ENCODE measurements around the gene NOTCH1.

GRCh38 chr9:136520053-136520540 lies 25.8 kb downstream of the NOTCH1 start:
- TF ChIP-seq MYBL2 (CRISPR knock-in tag; IDR thresholded peaks at IDR 0.05) (no peak), HMGA2 (CRISPR knock-in tag; IDR thresholded peaks at IDR 0.05) (no peak), RELA (CRISPR knock-in tag; IDR thresholded peaks at IDR 0.05; ENCODE audit: borderline replicate concordance) (no peak), GRHL2 (CRISPR knock-in tag; IDR thresholded peaks at IDR 0.05; ENCODE audit: insufficient replicate concordance, severe bottlenecking) (no peak), NFE2L1 (CRISPR knock-in tag; IDR thresholded peaks at IDR 0.05) (no peak)
- TF ChIP-seq, protein P1, sequence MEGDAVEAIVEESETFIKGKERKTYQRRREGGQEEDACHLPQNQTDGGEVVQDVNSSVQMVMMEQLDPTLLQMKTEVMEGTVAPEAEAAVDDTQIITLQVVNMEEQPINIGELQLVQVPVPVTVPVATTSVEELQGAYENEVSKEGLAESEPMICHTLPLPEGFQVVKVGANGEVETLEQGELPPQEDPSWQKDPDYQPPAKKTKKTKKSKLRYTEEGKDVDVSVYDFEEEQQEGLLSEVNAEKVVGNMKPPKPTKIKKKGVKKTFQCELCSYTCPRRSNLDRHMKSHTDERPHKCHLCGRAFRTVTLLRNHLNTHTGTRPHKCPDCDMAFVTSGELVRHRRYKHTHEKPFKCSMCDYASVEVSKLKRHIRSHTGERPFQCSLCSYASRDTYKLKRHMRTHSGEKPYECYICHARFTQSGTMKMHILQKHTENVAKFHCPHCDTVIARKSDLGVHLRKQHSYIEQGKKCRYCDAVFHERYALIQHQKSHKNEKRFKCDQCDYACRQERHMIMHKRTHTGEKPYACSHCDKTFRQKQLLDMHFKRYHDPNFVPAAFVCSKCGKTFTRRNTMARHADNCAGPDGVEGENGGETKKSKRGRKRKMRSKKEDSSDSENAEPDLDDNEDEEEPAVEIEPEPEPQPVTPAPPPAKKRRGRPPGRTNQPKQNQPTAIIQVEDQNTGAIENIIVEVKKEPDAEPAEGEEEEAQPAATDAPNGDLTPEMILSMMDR (IDR thresholded peaks at IDR 0.05) = no peak
- TF ChIP-seq, protein P2, sequence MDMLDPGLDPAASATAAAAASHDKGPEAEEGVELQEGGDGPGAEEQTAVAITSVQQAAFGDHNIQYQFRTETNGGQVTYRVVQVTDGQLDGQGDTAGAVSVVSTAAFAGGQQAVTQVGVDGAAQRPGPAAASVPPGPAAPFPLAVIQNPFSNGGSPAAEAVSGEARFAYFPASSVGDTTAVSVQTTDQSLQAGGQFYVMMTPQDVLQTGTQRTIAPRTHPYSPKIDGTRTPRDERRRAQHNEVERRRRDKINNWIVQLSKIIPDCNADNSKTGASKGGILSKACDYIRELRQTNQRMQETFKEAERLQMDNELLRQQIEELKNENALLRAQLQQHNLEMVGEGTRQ (CRISPR knock-in tag; IDR thresholded peaks at IDR 0.05) = no peak
- TF ChIP-seq, protein P3, sequence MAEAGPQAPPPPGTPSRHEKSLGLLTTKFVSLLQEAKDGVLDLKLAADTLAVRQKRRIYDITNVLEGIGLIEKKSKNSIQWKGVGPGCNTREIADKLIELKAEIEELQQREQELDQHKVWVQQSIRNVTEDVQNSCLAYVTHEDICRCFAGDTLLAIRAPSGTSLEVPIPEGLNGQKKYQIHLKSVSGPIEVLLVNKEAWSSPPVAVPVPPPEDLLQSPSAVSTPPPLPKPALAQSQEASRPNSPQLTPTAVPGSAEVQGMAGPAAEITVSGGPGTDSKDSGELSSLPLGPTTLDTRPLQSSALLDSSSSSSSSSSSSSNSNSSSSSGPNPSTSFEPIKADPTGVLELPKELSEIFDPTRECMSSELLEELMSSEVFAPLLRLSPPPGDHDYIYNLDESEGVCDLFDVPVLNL (CRISPR knock-in tag; IDR thresholded peaks at IDR 0.05; ENCODE audit: borderline replicate concordance, low read depth) = no peak

Data from WTC11 (cell line).